NCI-H187 treated with DMSO at 0.1 percent for 48 hours (cell line): Measurements from ENCODE around the gene NCEH1.
"Not testable (repeated sequence)": the region's sequence is repeated elsewhere in the genome, so short reads cannot be mapped to it uniquely, and the experiment has no call there.

Source experiments
- DNase-seq: peaks from one replicate; lab custom pipeline; 2025; lab: John Stamatoyannopoulos, UW

Gene NCEH1

GRCh38 chr3:172707030-172707429 is 3.8 kb downstream of the NCEH1 start:
- DNase-seq, result no peak

GRCh38 chr3:172705170-172705569 is 5.7 kb downstream of the NCEH1 start:
- no peak for DNase-seq

DNA sequence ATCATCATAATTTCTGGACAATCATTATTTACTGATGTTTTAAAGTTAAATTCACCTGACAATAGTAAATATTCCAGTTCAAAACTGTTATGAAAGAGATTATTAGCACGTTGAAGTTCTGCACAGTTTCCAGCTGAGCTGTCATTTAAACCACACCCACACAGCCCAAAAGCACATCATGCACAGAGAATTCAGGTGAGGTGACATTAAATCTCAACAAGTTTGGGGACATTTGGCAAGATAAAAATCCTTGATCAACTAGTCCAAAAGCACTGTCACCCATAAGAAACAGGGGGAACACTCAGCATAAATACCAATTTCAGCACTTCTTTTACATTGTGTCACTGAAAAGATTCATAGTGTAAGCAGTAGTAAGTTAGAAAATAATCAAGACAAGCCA is 6.9 kb downstream of the NCEH1 start:
- DNase-seq, result no peak

DNA sequence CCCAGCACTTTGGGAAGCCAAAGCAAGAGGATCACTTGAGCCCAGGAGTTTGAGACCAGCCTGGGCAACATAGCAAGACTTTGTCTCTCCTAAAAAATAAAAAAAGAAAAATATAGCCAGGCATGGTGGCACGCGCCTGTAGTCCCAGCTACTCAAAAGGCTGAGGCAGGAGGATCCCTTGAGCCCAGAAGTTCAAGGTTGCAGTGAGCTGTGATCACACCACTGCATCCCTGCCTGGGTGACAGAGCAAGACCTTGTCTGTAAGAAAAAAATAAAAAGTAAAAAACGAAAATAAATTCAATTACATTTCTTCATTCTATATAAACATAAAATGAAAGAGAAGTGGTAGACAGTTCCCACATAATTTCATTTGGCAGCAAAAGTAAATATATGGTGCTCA is 8.1 kb downstream of the NCEH1 start:
- DNase-seq, result not testable (repeated sequence)

DNA sequence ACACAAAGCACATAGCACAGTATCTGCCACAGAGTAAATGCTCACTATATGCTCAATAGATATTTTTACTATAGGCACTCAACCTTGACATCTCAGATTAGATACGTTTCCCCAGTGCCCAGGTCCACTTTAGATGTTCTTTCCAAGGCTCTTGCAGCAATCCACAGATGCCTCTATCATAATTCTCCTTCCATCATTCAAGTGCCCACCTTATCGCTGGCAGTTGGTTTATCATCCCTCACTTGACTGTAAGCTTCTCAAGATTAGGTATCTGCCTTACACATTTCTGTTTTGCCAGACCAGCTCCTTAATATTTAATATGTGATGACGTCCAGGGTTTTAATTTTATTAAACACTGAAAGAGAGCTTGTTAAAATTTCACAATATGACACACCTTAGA is 8.6 kb downstream of the NCEH1 start:
- DNase-seq, result no peak

GRCh38 chr3:172701751-172702150 is 9.1 kb downstream of the NCEH1 start:
- no peak for DNase-seq

- DNase-seq, result no peak
Observed at GRCh38 chr3:172700936-172701455, 9.9 kb downstream of the NCEH1 start.

DNA sequence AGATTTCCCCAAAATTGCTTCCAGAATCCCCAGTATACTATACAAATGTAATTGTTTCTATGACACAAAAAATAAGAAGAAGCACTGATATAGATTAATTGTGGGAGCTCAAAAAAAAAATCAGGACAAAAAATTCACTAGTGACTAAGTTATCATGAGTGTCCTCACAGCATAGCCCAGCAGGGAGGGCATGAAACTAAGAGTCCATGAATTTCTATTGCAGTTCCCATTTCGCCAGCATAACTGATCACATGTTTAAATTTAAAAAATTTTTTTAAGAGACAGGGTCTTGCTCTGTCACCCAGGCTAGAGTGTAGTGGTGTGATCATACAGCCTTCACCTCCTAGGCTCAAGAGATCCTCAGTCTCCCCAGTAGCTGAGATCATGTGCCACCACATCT is 10.6 kb downstream of the NCEH1 start:
- DNase-seq, result no peak

DNA sequence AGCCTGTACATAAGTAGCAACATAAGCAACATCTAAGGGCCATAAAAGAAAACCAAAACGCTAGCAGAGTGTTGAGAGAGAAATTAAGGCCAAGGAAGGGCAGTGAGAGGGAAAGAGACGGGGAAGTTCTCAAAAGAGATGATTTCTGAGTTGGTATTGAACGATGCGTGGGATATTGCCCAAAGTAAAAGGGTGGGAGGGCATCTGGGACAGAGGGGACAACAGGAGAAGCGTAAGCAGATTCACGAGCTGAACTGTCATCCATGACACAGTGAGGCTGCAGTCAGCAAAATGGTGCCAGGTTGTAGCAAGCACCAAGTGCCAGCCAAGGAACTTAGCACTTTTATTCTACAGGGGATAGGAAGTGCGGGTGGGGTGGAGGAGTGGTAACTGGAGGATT is 11.8 kb downstream of the NCEH1 start:
- no peak for DNase-seq

- no peak for DNase-seq
Observed at GRCh38 chr3:172698631-172699030, 12.2 kb downstream of the NCEH1 start.

- DNase-seq, result no peak
Observed at GRCh38 chr3:172697558-172697957, 13.3 kb downstream of the NCEH1 start.

DNA sequence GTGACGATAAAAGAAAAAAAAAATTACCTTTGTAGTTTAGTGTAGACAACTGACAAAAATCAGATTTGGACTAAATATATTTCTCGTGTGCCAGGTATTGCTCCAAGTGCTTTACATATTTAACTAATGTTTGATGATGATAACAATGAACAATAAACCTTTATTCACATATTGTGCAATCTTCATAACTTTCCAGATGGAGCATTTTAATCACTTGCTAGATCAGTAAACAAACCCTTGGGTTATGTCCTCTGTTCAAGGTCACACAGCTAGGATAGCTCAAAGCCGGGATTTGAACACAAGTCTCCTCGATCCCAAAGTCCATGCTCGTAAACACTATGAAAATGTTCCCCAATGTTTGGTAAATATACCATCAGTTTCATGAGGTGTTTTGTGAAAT is 14.5 kb downstream of the NCEH1 start:
- DNase-seq, result no peak

- no peak for DNase-seq
Observed at GRCh38 chr3:172694573-172695246, 16.2 kb downstream of the NCEH1 start.

- DNase-seq, result no peak
Observed at GRCh38 chr3:172692751-172693338, 18.0 kb downstream of the NCEH1 start.

- no peak for DNase-seq
Observed at GRCh38 chr3:172690936-172691335, 19.9 kb downstream of the NCEH1 start.

DNA sequence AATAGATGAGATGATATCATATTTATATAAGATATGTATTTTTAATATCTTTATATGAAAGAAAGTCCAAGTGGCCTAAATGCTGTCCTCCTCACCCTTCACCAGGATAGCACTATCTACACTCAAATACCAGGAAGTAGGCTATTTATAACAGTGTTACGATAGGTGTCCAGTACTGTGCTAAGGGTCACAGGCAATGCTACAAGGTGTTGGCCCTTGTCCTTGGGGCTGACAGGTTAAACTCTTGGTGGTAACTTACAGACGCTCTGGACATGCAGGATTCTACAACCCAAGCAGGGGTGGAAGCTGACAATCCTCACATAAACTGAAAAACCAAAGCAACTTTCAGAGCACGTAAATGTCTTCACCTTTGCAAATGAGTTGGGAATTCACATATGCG is 22.3 kb downstream of the NCEH1 start:
- DNase-seq, result no peak

- DNase-seq, result no peak
Observed at GRCh38 chr3:172687501-172687900, 23.4 kb downstream of the NCEH1 start.

DNA sequence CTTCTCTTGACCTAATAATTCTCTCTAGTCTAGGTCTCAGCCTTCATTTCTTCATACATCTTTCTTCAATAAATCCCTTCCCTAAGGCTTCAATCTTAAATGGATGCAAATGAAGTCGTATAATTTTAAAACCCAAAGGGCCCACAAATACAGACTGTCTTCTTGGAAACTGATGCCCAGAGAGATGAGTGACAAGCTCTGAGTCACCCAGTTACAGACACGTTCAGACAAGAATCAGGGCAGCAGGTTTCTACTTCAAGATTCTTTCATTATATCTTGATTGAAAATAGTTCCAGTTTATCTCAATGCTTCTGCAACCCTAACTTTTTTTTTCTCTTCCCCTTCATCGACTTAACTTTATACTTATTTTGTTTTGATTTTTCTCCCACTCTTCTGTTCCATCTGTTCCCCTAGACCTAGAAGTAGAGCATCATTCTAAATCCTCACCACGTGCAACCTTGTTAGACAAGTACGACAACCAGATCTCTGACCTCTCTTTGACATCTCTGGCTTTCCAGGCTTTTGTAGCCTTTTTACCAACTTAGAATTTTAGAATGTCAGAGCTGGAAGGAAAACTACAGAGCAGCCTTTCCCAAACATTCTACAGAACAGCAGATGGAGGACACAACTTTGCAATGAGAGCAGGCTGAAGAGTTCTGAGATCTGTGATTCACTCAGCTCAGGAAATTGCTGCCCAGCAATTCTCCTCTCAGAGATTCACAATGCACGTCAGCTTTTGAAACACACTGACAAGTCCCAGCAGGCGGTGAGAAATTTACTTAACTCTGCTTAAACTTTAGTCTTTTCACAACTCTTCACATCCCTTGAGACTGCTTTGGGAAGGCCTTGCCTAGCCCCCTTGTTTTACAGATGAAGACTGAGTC is 25.3 kb downstream of the NCEH1 start:
- DNase-seq, result no peak

DNA sequence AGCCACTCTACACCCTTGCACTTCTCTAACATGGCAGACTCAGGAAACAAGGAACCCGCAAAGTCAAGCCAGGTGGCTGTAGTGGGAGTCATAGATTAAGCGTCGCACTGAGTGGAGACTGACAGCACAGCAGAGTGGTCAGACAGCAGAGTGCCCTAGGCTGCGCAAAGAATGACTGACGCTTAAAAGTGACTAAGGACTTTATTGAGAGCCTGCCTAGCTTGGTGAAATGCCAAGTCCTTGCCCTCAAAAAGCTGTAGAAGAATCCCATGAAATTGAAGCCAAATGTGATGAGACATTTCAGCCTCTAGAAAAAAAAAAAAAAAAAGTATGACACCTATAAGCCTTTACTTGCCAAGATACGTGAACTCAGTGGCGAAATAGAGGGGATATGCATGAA is 30.2 kb downstream of the NCEH1 start:
- no peak for DNase-seq

DNA sequence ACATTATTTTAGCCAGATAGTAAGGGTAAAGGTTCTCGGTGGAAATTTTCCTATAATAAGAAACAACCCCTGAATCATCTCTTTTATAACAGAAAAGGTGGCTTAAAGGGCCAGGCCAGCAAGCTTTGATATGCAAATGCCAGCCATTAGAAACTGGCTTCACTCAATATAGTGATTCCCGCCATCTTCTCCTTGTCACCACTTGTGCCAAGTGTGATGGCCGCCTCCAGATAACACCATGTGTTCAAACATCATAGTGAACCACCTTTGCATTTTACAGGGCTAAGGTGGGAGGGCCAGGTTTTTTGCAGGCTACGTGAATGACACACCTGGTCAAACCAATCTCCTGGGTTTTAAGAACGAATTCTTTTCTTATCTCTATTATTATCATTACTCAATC is 31.3 kb downstream of the NCEH1 start:
- DNase-seq, result no peak

GRCh38 chr3:172678068-172678467 is 32.8 kb downstream of the NCEH1 start:
- no peak for DNase-seq

DNA sequence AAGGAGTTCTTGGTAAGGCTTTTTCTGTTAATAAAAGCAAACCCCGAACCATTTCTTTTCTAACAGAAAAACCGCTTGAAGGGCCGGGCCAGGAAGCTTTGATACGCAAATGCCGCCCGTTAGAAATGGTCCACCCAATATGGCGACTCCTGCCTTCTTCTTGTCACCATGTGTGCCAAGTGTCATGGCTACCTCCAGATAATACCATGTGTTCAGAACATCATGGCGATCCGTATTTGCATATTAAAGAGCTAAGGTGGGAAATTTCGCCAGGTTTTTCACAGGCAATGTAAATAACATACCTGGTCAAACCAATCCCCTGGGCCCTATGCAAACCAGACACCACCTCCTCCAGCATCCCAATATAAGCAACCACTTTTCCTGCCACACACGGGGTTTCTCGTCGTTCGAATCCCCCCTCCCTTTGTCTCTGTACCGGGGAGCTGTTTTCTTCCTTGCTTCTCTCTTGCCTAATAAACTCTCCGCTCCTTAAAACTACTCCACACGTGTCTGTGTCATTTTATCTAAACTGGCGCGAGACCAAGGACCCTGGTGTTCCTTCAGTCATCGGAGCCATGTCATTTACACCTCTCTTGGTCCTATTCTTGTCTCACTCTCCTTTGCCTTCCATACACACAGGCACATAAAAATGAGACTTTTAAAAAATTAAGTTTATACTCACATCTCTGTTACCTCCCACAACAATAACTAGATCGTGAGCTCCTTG is 34.5 kb downstream of the NCEH1 start:
- DNase-seq, result no peak
